ENCODE measurements around the gene RAPGEF3.

DNA sequence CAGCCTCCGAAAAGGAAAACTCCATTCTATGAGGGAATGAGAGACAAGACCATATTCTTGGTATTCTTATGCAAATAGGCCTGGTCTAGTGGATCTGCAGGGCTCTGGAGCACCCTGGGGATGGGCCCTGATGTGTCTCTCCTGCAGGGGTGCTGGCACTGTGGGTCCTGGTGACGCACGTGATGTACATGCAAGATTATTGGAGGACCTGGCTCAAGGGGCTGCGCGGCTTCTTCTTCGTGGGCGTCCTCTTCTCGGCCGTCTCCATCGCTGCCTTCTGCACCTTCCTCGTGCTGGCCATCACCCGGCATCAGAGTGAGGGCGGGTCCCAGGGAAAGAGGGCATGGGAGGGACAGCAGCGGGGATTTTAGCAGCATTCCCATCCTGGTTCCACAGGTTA is 20.2 kb upstream of the RAPGEF3 start:
- TF ChIP-seq, protein P1, sequence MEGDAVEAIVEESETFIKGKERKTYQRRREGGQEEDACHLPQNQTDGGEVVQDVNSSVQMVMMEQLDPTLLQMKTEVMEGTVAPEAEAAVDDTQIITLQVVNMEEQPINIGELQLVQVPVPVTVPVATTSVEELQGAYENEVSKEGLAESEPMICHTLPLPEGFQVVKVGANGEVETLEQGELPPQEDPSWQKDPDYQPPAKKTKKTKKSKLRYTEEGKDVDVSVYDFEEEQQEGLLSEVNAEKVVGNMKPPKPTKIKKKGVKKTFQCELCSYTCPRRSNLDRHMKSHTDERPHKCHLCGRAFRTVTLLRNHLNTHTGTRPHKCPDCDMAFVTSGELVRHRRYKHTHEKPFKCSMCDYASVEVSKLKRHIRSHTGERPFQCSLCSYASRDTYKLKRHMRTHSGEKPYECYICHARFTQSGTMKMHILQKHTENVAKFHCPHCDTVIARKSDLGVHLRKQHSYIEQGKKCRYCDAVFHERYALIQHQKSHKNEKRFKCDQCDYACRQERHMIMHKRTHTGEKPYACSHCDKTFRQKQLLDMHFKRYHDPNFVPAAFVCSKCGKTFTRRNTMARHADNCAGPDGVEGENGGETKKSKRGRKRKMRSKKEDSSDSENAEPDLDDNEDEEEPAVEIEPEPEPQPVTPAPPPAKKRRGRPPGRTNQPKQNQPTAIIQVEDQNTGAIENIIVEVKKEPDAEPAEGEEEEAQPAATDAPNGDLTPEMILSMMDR (IDR thresholded peaks at IDR 0.05; ENCODE audit: poor library complexity), result no peak
- TF ChIP-seq EZH2phosphoT487 (IDR thresholded peaks at IDR 0.05; ENCODE audit: low read depth, severe bottlenecking, unreplicated experiment), result no peak
